ENCODE data around the gene ZNF483. TPM values are rescaled to one million over a fixed set of nuclear protein-coding genes. Genes with fewer than 3 reads are reported as not detected.

ZNF483 gene
- polyA plus RNA-seq, 1 donor (not counting 4 experiments of a cell fraction or from before 2014, with no cell fraction given): 0.90 TPM

DNA sequence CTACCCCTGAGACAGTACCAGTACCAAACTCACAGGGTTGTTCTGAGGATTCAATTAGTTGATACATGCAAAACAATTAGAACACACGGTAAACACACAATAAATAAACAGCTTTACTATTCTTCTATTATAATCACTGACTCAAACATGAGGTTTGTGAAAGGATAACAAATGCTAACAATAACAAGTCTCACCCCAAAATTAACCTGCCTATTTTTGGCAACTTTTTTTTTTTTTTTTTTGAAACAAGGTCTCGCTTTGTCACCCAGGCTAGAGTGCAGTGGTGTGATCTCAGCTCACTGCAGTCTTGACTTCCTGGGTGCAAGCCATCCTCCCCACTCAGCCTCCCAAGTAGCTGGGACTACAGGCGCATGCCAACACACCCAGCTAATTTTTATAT, 47.3 kb upstream of the ZNF483 start:
- peaks cover 14% of the 10 kb centered on the region for H4K20me1 ChIP-seq (ENCODE audit: control insufficient read depth, extremely low read depth, insufficient read depth, low read length)
- no peak overlapping the region for H2AFZ ChIP-seq (ENCODE audit: control insufficient read depth, low read length)
- H3K4me1 ChIP-seq (ENCODE audit: control insufficient read depth, extremely low read depth, insufficient read depth, low read length): peaks cover 8% of the 10 kb centered on the region
- H3K79me2 ChIP-seq (ENCODE audit: control insufficient read depth, insufficient read depth, low read length): peaks cover 100% of the 10 kb centered on the region
- no peak overlapping the region for H3K4me3 ChIP-seq (ENCODE audit: control insufficient read depth in 2 of 3, extremely low read depth in 1 of 3, insufficient read depth in 2 of 3, low read depth in 1 of 3, low read length in 3 of 3)
- H3K9me3 ChIP-seq (ENCODE audit: control insufficient read depth, low read depth, low read length): no peaks in the 10 kb centered on the region
- no peaks in the 10 kb centered on the region for H3K36me3 ChIP-seq (ENCODE audit: control insufficient read depth in 2 of 2, extremely low read depth in 1 of 2, insufficient read depth in 2 of 2, low read length in 2 of 2)
- FAIRE-seq: no peak
- H3K27me3 ChIP-seq (ENCODE audit: control insufficient read depth, extremely low read depth, insufficient read depth, low read length): no peaks in the 10 kb centered on the region
- H3K9ac ChIP-seq (ENCODE audit: control insufficient read depth, extremely low read depth, insufficient read depth, low read length): no peak overlapping the region
- no peak for DNase-seq (ENCODE audit: low read depth, low spot score)
- no peak overlapping the region for H3K4me2 ChIP-seq (ENCODE audit: control insufficient read depth, extremely low read depth, insufficient read depth, low read depth, low read length)
- H3K27ac ChIP-seq (ENCODE audit: control insufficient read depth, insufficient read depth, low read length): no peak overlapping the region
- no peaks in the 10 kb centered on the region for H3K9me1 ChIP-seq (ENCODE audit: control insufficient read depth, extremely low read depth, insufficient read depth, low read length)
- dilution Hi-C loops (cut with MboI; ENCODE audit: extremely low pct_ligation_motif_present, low sequenced_read_pairs): no loop called here
- no peak for TF ChIP-seq EZH2 (IDR thresholded peaks at IDR 0.05; ENCODE audit: low read length)
- TF ChIP-seq CTCF (optimal IDR thresholded peaks at IDR 0.05 in 1 of 3, IDR thresholded peaks at IDR 0.05 in 1 of 3, conservative IDR thresholded peaks at IDR 0.05 in 1 of 3; ENCODE audit: extremely low read depth in 1 of 3, insufficient read depth in 2 of 3, low read length in 3 of 3): no peak

GRCh38 chr9:111481885-111482636, 42.9 kb upstream of the ZNF483 start:
- peaks cover 8% of the 10 kb centered on the region for H3K4me1 ChIP-seq (ENCODE audit: control insufficient read depth, extremely low read depth, insufficient read depth, low read length)
- no peak for TF ChIP-seq CTCF (optimal IDR thresholded peaks at IDR 0.05 in 1 of 3, IDR thresholded peaks at IDR 0.05 in 1 of 3, conservative IDR thresholded peaks at IDR 0.05 in 1 of 3; ENCODE audit: extremely low read depth in 1 of 3, insufficient read depth in 2 of 3, low read length in 3 of 3)
- H4K20me1 ChIP-seq (ENCODE audit: control insufficient read depth, extremely low read depth, insufficient read depth, low read length): peaks cover 14% of the 10 kb centered on the region
- H3K79me2 ChIP-seq (ENCODE audit: control insufficient read depth, insufficient read depth, low read length): peaks cover 63% of the 10 kb centered on the region
- H3K27ac ChIP-seq (ENCODE audit: control insufficient read depth, insufficient read depth, low read length): peak overlapping the region; percentile 86
- no peak for DNase-seq (ENCODE audit: low read depth, low spot score)
- peak overlapping the region; percentile 68 to 93 (median 92) for H3K4me3 ChIP-seq (ENCODE audit: control insufficient read depth in 2 of 3, extremely low read depth in 1 of 3, insufficient read depth in 2 of 3, low read depth in 1 of 3, low read length in 3 of 3)
- peak overlapping the region; percentile 94 for H3K9ac ChIP-seq (ENCODE audit: control insufficient read depth, extremely low read depth, insufficient read depth, low read length)
- peak overlapping the region; percentile 89 for H3K4me2 ChIP-seq (ENCODE audit: control insufficient read depth, extremely low read depth, insufficient read depth, low read depth, low read length)
- H3K9me3 ChIP-seq (ENCODE audit: control insufficient read depth, low read depth, low read length): no peaks in the 10 kb centered on the region
- no peaks in the 10 kb centered on the region for H3K27me3 ChIP-seq (ENCODE audit: control insufficient read depth, extremely low read depth, insufficient read depth, low read length)
- no peak overlapping the region for H2AFZ ChIP-seq (ENCODE audit: control insufficient read depth, low read length)
- dilution Hi-C loops (cut with MboI; ENCODE audit: extremely low pct_ligation_motif_present, low sequenced_read_pairs): no loop called here
- no peak for FAIRE-seq
- H3K9me1 ChIP-seq (ENCODE audit: control insufficient read depth, extremely low read depth, insufficient read depth, low read length): no peaks in the 10 kb centered on the region
- H3K36me3 ChIP-seq (ENCODE audit: control insufficient read depth in 2 of 2, extremely low read depth in 1 of 2, insufficient read depth in 2 of 2, low read length in 2 of 2): no peaks in the 10 kb centered on the region

All from keratinocyte (primary cell).